Tibial artery (tissue), 4 donors: ENCODE measurements around the gene CMTM8.

Experiments used
- DNase-seq, 2 donors: peaks; one replicate each; pipeline ENCODE4 v3.0.0-alpha.2; 2019
- H3K27ac ChIP-seq, 2 donors: fragments of 200-600 bp; sonication (generic) in 1 of 2; 1 replicate in 1 of 2; 2 replicates in 1 of 2; pipeline ENCODE4 v1.5.1; 2018 to 2019; ENCODE audit warnings: mild to moderate bottlenecking in 1 of 2
- H3K27me3 ChIP-seq, 2 donors: fragments of 200-600 bp; sonication (generic) in 1 of 2; one replicate each; pipeline versions ENCODE4 v1.5.1 to v1.6.0; 2016 to 2019
- H3K36me3 ChIP-seq, 3 donors: fragments of 200-600 bp; sonication (generic) in 2 of 3; one replicate each; pipeline ENCODE4 v1.5.1; 2016 to 2019; ENCODE audit warnings: mild to moderate bottlenecking in 2 of 3
- H3K4me1 ChIP-seq, 4 donors: fragments of 200-600 bp; sonication (generic) in 2 of 4; 1 replicate in 3 of 4; 2 replicates in 1 of 4; pipeline ENCODE4 v1.5.1; 2016 to 2019
- H3K4me3 ChIP-seq, 2 donors: fragments of 200-600 bp; sonication (generic) in 1 of 2; 1 replicate in 1 of 2; 2 replicates in 1 of 2; pipeline ENCODE4 v1.5.1; 2018 to 2019; ENCODE audit warnings: mild to moderate bottlenecking in 2 of 2
- H3K9me3 ChIP-seq, 3 donors: fragments of 200-600 bp; sonication (generic) in 1 of 3; one replicate each; pipeline ENCODE4 v1.5.1; 2016 to 2019
- CTCF ChIP-seq, 2 experiments: fragments of 200-600 bp in 1 of 2; fragments of 450-650 bp in 1 of 2; IDR thresholded peaks; one replicate each; pipeline ENCODE4 v1.5.1; 2017 to 2019; ENCODE audit warnings: antibody characterized with exemption in 2 of 2, mild to moderate bottlenecking in 1 of 2, moderate library complexity in 1 of 2
- intact Hi-C: fragments of 100-400 bp; cut with DNase I; formaldehyde crosslinking; loops from one replicate; pipeline ENCODE4 v1.15.0; 2023; ENCODE audit warnings: low total_unique reads

The CMTM8 gene

GRCh38 chr3:32258869-32259268 is 20.4 kb downstream of the CMTM8 start:
- Histone ChIP-seq H3K27ac (no peak overlapping the region), H3K27me3 (no peaks in the 10 kb centered on the region), H3K4me1 (no peaks in the 10 kb centered on the region), H3K36me3 (no peaks in the 10 kb centered on the region), H3K9me3 (peaks cover 0 to 4% (median 0%) of the 10 kb centered on the region in 3 donors), H3K4me3 (no peak overlapping the region)
- intact Hi-C loops, result no loop called here
- no peak for DNase-seq
- no peak for TF ChIP-seq CTCF (IDR thresholded peaks at IDR 0.05)

- Histone ChIP-seq H3K27ac (no peak overlapping the region), H3K27me3 (no peaks in the 10 kb centered on the region), H3K4me1 (no peaks in the 10 kb centered on the region), H3K36me3 (no peaks in the 10 kb centered on the region), H3K4me3 (no peak overlapping the region), H3K9me3 (no peaks in the 10 kb centered on the region)
- no peak for DNase-seq
- intact Hi-C loops, result no loop called here
- no peak for TF ChIP-seq CTCF (IDR thresholded peaks at IDR 0.05)
Observed at GRCh38 chr3:32261545-32261944, 23.1 kb downstream of the CMTM8 start.

- Histone ChIP-seq H3K9me3 (no peaks in the 10 kb centered on the region), H3K4me1 (no peaks in the 10 kb centered on the region), H3K36me3 (no peaks in the 10 kb centered on the region), H3K27me3 (no peaks in the 10 kb centered on the region), H3K27ac (no peak overlapping the region), H3K4me3 (no peak overlapping the region)
- no peak for TF ChIP-seq CTCF (IDR thresholded peaks at IDR 0.05)
- intact Hi-C loops, result no loop called here
- no peak for DNase-seq
Observed at GRCh38 chr3:32262201-32262600, 23.7 kb downstream of the CMTM8 start.

- peaks cover 0 to 9% (median 0%) of the 10 kb centered on the region in 4 donors for H3K4me1 ChIP-seq
- no peak for DNase-seq
- H3K9me3 ChIP-seq, result no peaks in the 10 kb centered on the region
- no peak overlapping the region for H3K4me3 ChIP-seq
- no peaks in the 10 kb centered on the region for H3K36me3 ChIP-seq
- intact Hi-C loops, result no loop called here
- H3K27me3 ChIP-seq, result no peaks in the 10 kb centered on the region
- H3K27ac ChIP-seq, result no peak overlapping the region
- TF ChIP-seq CTCF (IDR thresholded peaks at IDR 0.05), result no peak
Observed at GRCh38 chr3:32274306-32274705, 35.8 kb downstream of the CMTM8 start.

GRCh38 chr3:32275506-32275905 is 37.0 kb downstream of the CMTM8 start:
- H3K9me3 ChIP-seq, result no peaks in the 10 kb centered on the region
- TF ChIP-seq CTCF (IDR thresholded peaks at IDR 0.05), result no peak
- no peak overlapping the region for H3K27ac ChIP-seq
- intact Hi-C loops, result no loop called here
- no peak overlapping the region for H3K4me3 ChIP-seq
- peaks cover 0 to 9% (median 0%) of the 10 kb centered on the region in 4 donors for H3K4me1 ChIP-seq
- DNase-seq, result no peak
- H3K36me3 ChIP-seq, result no peaks in the 10 kb centered on the region
- no peaks in the 10 kb centered on the region for H3K27me3 ChIP-seq

GRCh38 chr3:32276279-32276841 is 37.9 kb downstream of the CMTM8 start:
- no peaks in the 10 kb centered on the region for H3K36me3 ChIP-seq
- H3K4me3 ChIP-seq, result no peak overlapping the region
- no peak for DNase-seq
- intact Hi-C loops, result no loop called here
- H3K27me3 ChIP-seq, result no peaks in the 10 kb centered on the region
- H3K9me3 ChIP-seq, result no peaks in the 10 kb centered on the region
- TF ChIP-seq CTCF (IDR thresholded peaks at IDR 0.05), result no peak
- peaks cover 0 to 9% (median 0%) of the 10 kb centered on the region in 4 donors for H3K4me1 ChIP-seq
- no peak overlapping the region for H3K27ac ChIP-seq
